RPMI7951 (cell line): Measurements from ENCODE around the gene CEP63. TPM values are rescaled to one million over a fixed set of nuclear protein-coding genes. Genes with fewer than 3 reads are reported as not detected.

Experiments used
- DNase-seq: peaks from one replicate; pipeline ENCODE4 v3.0.0-alpha.2; 2012; ENCODE audit warnings: low read depth
- total RNA-seq: library from RNA; depleted of rRNA; stranded (reverse); fragments of >200 nt; shearing (Covaris generic); gene quantifications from 2 replicates; pipeline ENCODE4 v1.2.3, GENCODE V29; 2014

The CEP63 gene
- total RNA-seq, 1 experiment from 2014 or later: 40.0 TPM

- no peak for DNase-seq
These were observed 122.3 kb downstream of the CEP63 start for GRCh38 chr3:134608023-134608770.

GRCh38 chr3:134608771-134609435 lies 123.0 kb downstream of the CEP63 start:
- no peak for DNase-seq

GRCh38 chr3:134609821-134610431 lies 124.1 kb downstream of the CEP63 start:
- no peak for DNase-seq

- DNase-seq: no peak
These were observed 124.9 kb downstream of the CEP63 start for GRCh38 chr3:134610432-134611385.

- no peak for DNase-seq
These were observed 125.7 kb downstream of the CEP63 start for GRCh38 chr3:134611516-134611915.

- DNase-seq: no peak
These were observed 127.2 kb downstream of the CEP63 start for GRCh38 chr3:134613006-134613520.

- DNase-seq: no peak
These were observed 129.1 kb downstream of the CEP63 start for GRCh38 chr3:134614955-134615354.

GRCh38 chr3:134615743-134616142 lies 129.9 kb downstream of the CEP63 start:
- no peak for DNase-seq

- no peak for DNase-seq
These were observed 132.0 kb downstream of the CEP63 start for GRCh38 chr3:134617608-134618477.

- no peak for DNase-seq
These were observed 132.8 kb downstream of the CEP63 start for GRCh38 chr3:134618478-134619300.

- no peak for DNase-seq
These were observed 133.4 kb downstream of the CEP63 start for GRCh38 chr3:134619301-134619615.

GRCh38 chr3:134619884-134620445 lies 134.1 kb downstream of the CEP63 start:
- no peak for DNase-seq

- DNase-seq: no peak
These were observed 134.7 kb downstream of the CEP63 start for GRCh38 chr3:134620476-134621115.

GRCh38 chr3:134621854-134622253 lies 136.0 kb downstream of the CEP63 start:
- DNase-seq: no peak

GRCh38 chr3:134622806-134623365 lies 137.0 kb downstream of the CEP63 start:
- no peak for DNase-seq

GRCh38 chr3:134623615-134624245 lies 137.9 kb downstream of the CEP63 start:
- no peak for DNase-seq
